Measurements from ENCODE around the gene APPL2.
A peak's percentile ranks its signal among the peaks of the same experiment; 100 is the strongest.

The APPL2 gene

GRCh38 chr12:105222284-105222655 lies 13.7 kb downstream of the APPL2 start:
- DNase-seq, result no peak

GRCh38 chr12:105221583-105222283 lies 14.2 kb downstream of the APPL2 start:
- DNase-seq, result peak; percentile 74

- no peak for DNase-seq
Observed at GRCh38 chr12:105220929-105221290, 15.1 kb downstream of the APPL2 start.

GRCh38 chr12:105220150-105220928 lies 15.6 kb downstream of the APPL2 start:
- no peak for DNase-seq

DNA sequence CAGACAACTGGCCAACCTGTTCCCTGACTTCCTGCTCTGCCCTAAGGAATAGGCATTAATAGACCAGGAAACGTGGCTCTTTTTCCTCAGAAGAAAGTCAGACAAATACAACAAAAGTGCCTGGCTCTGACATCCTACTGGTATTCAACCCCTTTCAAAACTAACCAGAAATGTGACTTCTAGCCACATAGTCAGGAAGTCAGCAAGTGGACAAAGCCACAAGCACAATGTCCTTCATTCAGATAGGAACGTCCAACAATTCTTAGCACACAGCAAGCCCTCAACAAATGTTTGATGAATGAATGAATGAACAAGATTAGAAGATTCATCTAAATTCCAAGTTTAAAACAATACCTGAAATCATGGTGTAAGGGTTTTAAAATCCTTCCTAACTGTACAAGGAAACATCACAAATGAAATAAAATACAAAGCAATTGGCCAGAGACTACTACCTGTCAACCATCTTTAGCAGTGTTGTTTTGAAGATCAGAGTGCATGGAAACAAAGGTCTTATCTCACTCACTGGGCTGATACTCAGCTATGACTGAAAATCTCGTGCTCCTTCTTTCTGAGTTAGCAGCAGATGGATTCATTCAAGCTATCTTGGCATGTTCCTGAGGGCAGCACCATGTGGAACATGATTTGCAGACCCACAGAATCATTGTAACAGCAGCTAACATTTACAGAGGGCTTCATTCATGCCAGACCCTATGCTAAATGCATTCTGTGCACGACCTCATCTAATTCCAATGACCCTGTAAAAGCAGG lies 16.5 kb downstream of the APPL2 start:
- no peak for DNase-seq

- DNase-seq, result no peak
Observed at GRCh38 chr12:105218434-105218833, 17.5 kb downstream of the APPL2 start.

DNA sequence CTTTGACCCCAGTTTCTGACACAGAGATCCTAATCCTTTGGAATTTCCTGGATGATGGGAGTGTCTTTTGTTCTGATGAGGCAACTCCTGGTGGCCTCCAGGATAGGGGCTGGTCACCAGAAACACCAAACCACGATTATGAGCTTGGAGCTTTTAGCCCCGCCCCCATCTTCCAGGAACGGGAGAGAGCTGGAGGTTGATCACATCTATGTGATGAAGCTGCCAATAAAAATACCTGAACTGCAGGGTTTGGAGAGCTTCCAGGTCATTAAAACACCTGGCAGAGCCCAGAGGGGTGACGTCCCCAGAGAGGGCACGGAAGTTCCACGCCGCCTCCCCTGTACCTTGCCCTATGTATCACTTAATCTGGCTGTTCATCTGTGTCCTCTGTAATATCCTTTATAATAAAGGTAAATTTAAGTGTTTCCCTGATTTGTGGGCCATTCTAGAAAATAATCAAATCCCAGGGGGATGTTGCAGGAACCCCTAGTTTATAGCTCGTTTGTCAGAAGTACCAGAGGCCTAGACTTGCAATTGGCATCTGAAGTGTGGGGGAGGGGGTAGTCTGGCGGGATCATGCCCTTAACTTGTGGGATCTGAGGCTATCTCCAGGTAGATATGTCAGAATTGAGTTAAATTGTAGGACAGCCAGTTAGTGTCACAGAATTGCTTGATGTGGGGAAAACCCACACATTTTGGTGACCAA lies 21.2 kb downstream of the APPL2 start:
- peak; percentile 10 for DNase-seq

GRCh38 chr12:105214148-105214547 lies 21.8 kb downstream of the APPL2 start:
- no peak for DNase-seq

DNA sequence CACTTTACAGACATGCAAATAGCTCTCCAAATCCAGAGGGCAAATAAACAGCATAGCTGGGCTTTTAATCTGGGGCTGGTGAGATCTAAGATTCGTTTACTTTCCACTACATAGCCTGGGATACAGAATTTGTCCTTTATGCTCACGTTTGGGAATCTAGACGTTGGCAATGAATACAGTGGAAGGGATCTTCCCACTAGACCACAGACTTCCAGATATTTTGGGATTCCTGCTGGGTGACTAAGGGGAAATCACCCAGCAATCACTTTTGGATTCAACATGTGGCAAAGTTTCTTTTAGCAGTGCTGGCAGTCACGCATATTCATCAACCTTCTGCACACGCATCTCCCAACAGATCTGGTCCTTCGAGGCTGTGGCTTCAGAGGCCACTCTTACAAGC lies 23.5 kb downstream of the APPL2 start:
- no peak for DNase-seq

DNA sequence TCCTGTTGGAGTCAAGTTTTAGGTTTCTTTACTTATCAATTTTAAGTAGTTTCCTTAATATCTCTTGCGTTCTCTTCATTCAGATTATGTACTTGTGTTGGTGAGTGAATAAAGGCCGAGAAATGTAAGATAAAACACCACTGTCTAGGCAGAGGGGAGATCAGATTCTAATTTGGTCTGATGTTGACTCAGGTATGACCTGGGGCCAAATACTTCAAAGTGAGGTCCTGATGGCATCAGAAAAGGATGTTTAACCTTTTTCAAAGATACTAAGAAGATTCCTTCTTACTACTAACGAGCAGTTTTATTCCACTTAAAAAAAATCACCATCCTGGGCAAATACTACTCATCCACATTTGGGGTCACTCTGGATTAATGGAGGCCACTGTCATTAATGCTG lies 26.9 kb downstream of the APPL2 start:
- DNase-seq, result no peak

DNA sequence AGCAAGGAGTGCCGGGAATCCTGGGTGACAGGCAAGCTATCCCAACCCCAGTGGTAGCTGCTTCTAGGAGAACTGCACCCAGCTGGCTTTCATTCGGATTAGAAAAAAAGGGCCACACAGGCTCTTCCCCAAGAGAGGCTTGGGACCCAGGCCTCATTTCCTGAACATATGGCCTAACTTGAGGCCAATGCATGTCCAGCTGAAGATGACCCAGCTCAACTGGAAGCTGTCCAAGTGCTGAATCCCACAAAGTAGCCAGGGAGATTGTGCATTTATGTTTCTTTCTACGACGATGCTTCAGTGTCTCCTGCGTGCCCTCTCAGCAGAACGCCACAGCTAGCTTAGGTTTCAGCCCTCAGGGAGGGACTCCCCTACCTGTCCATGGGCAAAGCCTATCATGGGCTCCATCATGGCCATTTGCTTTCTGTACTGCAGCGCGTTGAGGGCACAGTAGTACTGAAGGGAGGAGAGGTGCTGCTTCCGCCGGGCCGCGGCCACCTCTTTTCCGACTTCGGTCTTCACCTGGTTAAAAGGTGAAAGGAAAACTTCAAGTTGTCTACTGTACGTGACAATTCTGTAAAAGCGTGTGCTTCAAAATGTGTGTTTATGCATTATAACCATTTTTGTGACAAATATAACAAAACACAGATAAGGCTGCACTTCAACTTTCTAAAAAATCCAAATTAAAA lies 29.1 kb downstream of the APPL2 start:
- no peak for DNase-seq

DNA sequence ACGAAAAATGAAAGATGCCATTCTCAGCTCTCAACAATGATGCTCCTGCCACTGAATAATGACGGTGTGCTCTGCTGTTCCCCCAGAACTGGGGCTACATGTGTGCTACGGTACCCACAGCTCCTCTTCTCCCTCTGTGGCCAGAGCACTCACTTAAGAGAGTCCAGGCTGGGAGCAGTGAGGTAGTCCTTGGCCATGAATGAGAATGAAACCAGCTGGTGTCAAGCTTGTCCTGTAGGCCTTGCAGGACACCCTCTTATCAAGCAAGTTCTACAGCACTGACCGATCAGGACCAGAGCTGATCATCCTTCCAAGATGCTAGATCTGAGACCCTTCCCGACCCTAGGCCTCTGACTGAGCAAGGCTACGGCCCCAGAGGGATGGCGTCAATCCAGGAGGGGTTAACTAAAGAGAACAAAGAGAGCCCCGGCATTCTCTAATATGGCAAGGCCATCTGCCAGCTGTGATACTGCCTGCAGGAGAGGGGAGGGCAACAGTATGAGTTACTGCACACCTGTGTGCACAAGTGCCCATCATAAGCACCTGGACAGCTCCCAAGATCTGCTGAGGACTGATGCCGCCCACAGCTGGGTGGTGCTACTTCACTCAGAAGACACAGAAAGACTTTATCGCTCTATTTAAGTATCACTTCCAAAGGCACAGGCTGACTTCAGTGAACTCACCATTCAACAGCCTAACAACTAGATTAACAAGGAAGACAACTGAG lies 30.5 kb downstream of the APPL2 start:
- DNase-seq, result peak; percentile 76

DNA sequence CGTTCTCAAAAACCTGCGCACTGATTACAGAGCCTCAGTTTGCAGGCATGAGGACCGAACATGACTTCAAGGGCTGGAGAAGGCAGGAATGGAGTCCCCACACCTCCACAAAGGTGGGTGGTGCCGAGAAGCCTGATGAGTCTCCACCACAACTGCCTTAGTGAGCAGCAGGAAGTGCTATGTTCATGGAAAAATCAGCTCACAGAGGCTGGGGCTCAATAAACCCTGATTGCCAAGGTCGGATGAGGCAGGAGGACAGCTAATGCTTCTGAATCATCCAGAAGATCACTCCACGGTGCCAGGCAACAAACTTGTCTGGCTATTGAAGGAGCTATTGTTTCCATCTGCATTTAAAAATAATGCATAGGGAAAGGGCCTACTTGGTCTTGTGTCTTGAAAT lies 31.1 kb downstream of the APPL2 start:
- no peak for DNase-seq

DNA sequence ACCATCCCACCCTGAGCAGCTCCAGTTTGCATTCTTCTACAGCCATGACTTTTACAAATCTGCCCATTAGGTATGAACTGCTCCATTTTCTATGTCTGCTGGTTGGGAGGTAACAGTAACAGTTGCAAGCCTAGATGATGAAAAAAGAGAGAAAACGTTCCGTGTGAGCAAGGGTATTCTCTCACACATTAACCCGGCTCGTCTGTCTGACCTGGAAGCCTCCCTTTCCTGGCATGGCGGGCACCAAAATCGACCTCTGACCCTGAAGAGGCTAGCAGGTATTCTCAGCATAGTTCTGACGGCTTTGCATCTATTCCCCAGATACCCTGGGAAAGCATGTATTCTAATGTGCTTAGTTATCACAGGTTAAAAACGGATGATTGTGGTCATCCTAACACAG lies 31.8 kb downstream of the APPL2 start:
- no peak for DNase-seq

GRCh38 chr12:105202202-105202601 lies 33.8 kb downstream of the APPL2 start:
- no peak for DNase-seq

GRCh38 chr12:105201299-105201698 lies 34.7 kb downstream of the APPL2 start:
- no peak for DNase-seq

DNA sequence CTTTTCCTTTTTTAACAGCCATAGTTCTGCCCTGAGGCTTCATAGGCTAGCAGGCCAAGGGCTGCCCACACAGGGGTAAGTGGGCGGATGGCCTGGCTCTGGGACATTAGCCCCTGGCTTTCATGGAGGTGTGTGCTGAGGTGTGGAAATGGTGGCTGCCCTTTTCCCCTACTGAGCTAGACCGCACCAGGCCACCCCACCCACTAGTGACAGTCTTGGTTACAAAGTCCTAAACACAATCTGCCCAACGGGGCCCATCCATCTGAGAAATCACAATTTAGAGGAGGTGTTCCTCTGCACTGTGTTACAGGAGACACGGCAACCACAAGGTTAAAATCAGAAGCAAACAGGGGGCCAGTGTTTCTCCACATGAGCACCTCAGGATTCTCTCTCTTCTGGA lies 35.6 kb downstream of the APPL2 start:
- DNase-seq, result no peak

GRCh38 chr12:105198961-105199360 lies 37.0 kb downstream of the APPL2 start:
- no peak for DNase-seq

- no peak for DNase-seq
Observed at GRCh38 chr12:105196090-105196489, 39.9 kb downstream of the APPL2 start.

DNA sequence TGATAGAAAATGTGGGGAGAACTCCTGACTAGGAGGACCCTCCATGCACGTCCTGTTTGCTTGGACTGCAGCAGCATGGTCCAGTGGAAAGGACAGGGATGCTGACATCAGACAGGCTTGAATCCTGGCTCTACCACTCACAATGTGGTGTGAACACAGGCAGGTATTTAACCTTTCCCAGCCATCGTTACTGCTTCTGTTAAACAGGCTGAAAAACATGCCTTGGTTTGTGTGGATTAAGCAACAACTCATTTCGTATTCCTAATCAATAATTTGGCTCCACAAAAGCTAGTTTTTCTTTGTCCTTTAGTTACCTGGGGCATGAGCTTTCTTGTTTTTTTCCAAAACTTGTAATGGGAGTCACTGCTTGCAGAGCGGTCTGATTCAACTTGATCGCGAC lies 41.0 kb downstream of the APPL2 start:
- DNase-seq, result no peak

DNA sequence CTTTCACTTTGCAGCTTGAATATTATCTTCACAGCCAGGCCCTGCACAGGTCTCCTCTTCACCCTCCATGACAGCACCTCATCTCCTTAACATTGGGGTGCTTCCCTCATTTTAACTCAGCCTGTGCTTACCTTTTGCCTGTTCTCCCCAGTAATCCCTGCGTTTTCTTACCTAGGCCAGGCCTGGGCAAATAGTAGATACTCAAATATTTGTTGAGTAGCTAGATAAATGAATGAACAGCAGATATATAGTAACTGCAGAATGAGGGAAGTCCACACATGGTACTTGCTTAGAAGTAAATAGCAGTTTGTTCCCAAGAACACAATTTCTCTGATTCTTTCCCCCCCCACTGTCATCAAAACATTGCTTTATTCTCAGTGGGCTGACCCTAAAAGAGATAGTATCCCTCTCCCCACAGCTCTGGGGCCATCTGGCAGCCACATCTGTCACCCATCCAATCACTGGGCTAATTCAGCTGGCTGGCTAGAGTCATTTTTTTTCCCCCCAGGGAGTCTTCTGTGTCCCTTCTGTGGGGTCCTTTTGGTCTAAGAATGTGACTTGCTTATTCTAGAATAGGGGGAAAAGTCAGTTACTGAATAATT lies 43.2 kb downstream of the APPL2 start:
- DNase-seq, result peak; percentile 45

- DNase-seq, result no peak
Observed at GRCh38 chr12:105190530-105190929, 45.4 kb downstream of the APPL2 start.
